Measurements from ENCODE around the gene NATD1. TPM values are rescaled to one million over a fixed set of nuclear protein-coding genes. Genes with fewer than 3 reads are reported as not detected.

NATD1 gene
- total RNA-seq, 1 experiment from 2014 or later = 7.3 TPM

- DNase-seq = no peak
- Histone ChIP-seq H2BK120ac (ENCODE audit: low read depth, low read length, poor library complexity, severe bottlenecking) (no peak overlapping the region), H3K18ac (ENCODE audit: insufficient read length, low read depth, low read length) (no peak overlapping the region), H3K4me1 (ENCODE audit: insufficient read depth, low read length) (no peaks in the 10 kb centered on the region), H3K4ac (ENCODE audit: low read depth, low read length) (no peak overlapping the region), H2BK15ac (ENCODE audit: low read depth, low read length) (no peak overlapping the region), H3K9ac (ENCODE audit: extremely low read depth, insufficient read length, low read length) (no peak overlapping the region), H3K23me2 (ENCODE audit: insufficient read length, low read depth, low read length, poor library complexity, severe bottlenecking) (no peaks in the 10 kb centered on the region), H2BK5ac (ENCODE audit: insufficient read length, low read length) (no peak overlapping the region), H2AFZ (ENCODE audit: low read length) (no peak overlapping the region), H3T11ph (ENCODE audit: low read length) (no peak overlapping the region), H3K27me3 (ENCODE audit: insufficient read depth, low read length) (no peaks in the 10 kb centered on the region), H3K79me1 (ENCODE audit: insufficient read depth, low read depth, low read length, poor library complexity, severe bottlenecking) (no peaks in the 10 kb centered on the region), H4K91ac (ENCODE audit: insufficient read length, low read depth, low read length) (no peak overlapping the region), H3K4me2 (ENCODE audit: insufficient read depth, insufficient read length, low read length) (no peak overlapping the region), H4K8ac (replicated peaks; ENCODE audit: insufficient read length, low read depth, low read length) (no peak overlapping the region), H3K23ac (ENCODE audit: insufficient read length, low read depth, low read length) (no peak overlapping the region), H3K14ac (ENCODE audit: insufficient read depth, low read length) (no peak overlapping the region), H3K79me2 (ENCODE audit: insufficient read depth, low read length) (no peaks in the 10 kb centered on the region), H4K5ac (ENCODE audit: insufficient read length, low read depth, low read length) (no peak overlapping the region), H2BK12ac (ENCODE audit: insufficient read length, low read depth, low read length) (no peak overlapping the region), H3K9me3 (ENCODE audit: control insufficient read depth, low read depth, low read length) (no peaks in the 10 kb centered on the region), H4K20me1 (ENCODE audit: control insufficient read depth, insufficient read depth, insufficient read length) (no peaks in the 10 kb centered on the region), H3K27ac (ENCODE audit: insufficient read length, low read depth, low read length) (no peak overlapping the region), H2AK5ac (ENCODE audit: insufficient read length, low read length) (no peak overlapping the region), H2BK20ac (ENCODE audit: low read depth, low read length, poor library complexity, severe bottlenecking) (no peak overlapping the region), H3K56ac (ENCODE audit: insufficient read length, low read depth, low read length) (no peak overlapping the region)
- no CpG with 5 or more reads among the region's 2 CpGs for WGBS (ENCODE audit: extremely low coverage, insufficient read length, low lambda C conversion rate)
- Mint-ChIP-seq H3K4me1 (peaks cover 0 to 9% of the 10 kb centered on the region in 2 experiments; a peak in 2 of 4 replicates), H3K4me3 (no peak overlapping the region), H3K9me3 (no peaks in the 10 kb centered on the region), H3K27ac (no peak overlapping the region), H3K36me3 (ENCODE audit: insufficient read depth in 1 of 3, low read depth in 3 of 3) (peaks cover 9 to 53% (median 15%) of the 10 kb centered on the region in 3 experiments; a peak in 6 of 7 replicates), H3K27me3 (ENCODE audit: low read depth) (no peaks in the 10 kb centered on the region; the same call in 1 of the 2 replicates)
- TF ChIP-seq CTCF (conservative IDR thresholded peaks at IDR 0.05) = no peak
Observed at GRCh38 chr17:21191698-21192097, 61.5 kb downstream of the NATD1 start.
